HEK293 (cell line): Measurements from ENCODE around the gene BBC3.

Experiments used
- CTCF ChIA-PET: fragments of 350-600 bp; formaldehyde crosslinking; extraction: SDS; loops from one replicate; lab custom pipeline; 2021; ENCODE audit warnings: antibody characterized with exemption; lab: Yijun Ruan, JAX
- POLR2A ChIA-PET: fragments of 300-600 bp; formaldehyde crosslinking; extraction: SDS; loops from one replicate; lab custom pipeline; 2020; ENCODE audit warnings: antibody characterized with exemption, inconsistent platforms; lab: Yijun Ruan, JAX
- H3K27ac ChIP-seq: fragments of 200-500 bp; sonication (Bioruptor generic); 2 replicates; pipeline ENCODE4 v1.5.1; 2014; ENCODE audit warnings: low read depth, low read length, control low read depth, inconsistent platforms; ENCODE audit errors: extremely low read depth
- H3K36me3 ChIP-seq, 2 experiments: fragments of 200-500 bp in 1 of 2; sonication (Bioruptor generic) in 1 of 2; 1 replicate in 1 of 2; 2 replicates in 1 of 2; pipeline ENCODE4 v1.5.1; 2014 to 2017; ENCODE audit warnings: inconsistent platforms in 2 of 2, low read length in 2 of 2; ENCODE audit not compliant: control insufficient read depth in 2 of 2, insufficient read depth in 1 of 2
- H3K4me1 ChIP-seq: fragments of 200-500 bp; sonication (Bioruptor generic); 2 replicates; pipeline ENCODE4 v1.5.1; 2014; ENCODE audit warnings: mild to moderate bottlenecking, low read length, inconsistent platforms; ENCODE audit not compliant: control insufficient read depth, insufficient read depth
- H3K4me3 ChIP-seq: 2 replicates; pipeline ENCODE4 v1.5.1; 2011; ENCODE audit warnings: low read depth, mild to moderate bottlenecking, control low read depth, low read length, moderate library complexity
- H3K9me3 ChIP-seq: fragments of 200-500 bp; sonication (Bioruptor generic); 2 replicates; pipeline ENCODE4 v1.5.1; 2014; ENCODE audit warnings: low read depth, low read length, inconsistent platforms; ENCODE audit not compliant: control insufficient read depth, insufficient read depth
- KLF1 ChIP-seq: fragments of 450-650 bp; formaldehyde crosslinking; IDR thresholded peaks from 2 replicates; pipeline ENCODE4 v1.5.1; 2016; ENCODE audit warnings: missing biosample characterization, missing genetic modification characterization
- OVOL3 ChIP-seq: fragments of 450-650 bp; formaldehyde crosslinking; IDR thresholded peaks from 2 replicates; pipeline ENCODE4 v1.5.1; 2016; ENCODE audit warnings: missing biosample characterization, missing genetic modification characterization
- SCRT2 ChIP-seq: fragments of 450-650 bp; formaldehyde crosslinking; IDR thresholded peaks from 2 replicates; pipeline ENCODE4 v1.5.1; 2016; ENCODE audit warnings: missing biosample characterization, missing genetic modification characterization
- TCF7L2 ChIP-seq: IDR thresholded peaks from 2 replicates; pipeline ENCODE4 v1.6.1; 2011; ENCODE audit warnings: low read depth, mild to moderate bottlenecking, inconsistent platforms, low read length, moderate library complexity, borderline replicate concordance
- ZBTB7A ChIP-seq: fragments of 450-650 bp; formaldehyde crosslinking; IDR thresholded peaks from 2 replicates; pipeline ENCODE4 v1.5.1; 2016; ENCODE audit warnings: low read depth, missing biosample characterization, missing genetic modification characterization
- ZIC2 ChIP-seq: fragments of 450-650 bp; formaldehyde crosslinking; IDR thresholded peaks from 2 replicates; pipeline ENCODE4 v1.5.1; 2016; ENCODE audit warnings: missing biosample characterization, missing genetic modification characterization
- ZNF24 ChIP-seq: fragments of 450-650 bp; formaldehyde crosslinking; IDR thresholded peaks from 2 replicates; pipeline ENCODE4 v1.5.1; 2016; ENCODE audit warnings: missing biosample characterization, missing genetic modification characterization
- ZNF292 ChIP-seq: fragments of 450-650 bp; formaldehyde crosslinking; IDR thresholded peaks from 2 replicates; pipeline ENCODE4 v1.5.1; 2016; ENCODE audit warnings: low read depth, missing biosample characterization, missing genetic modification characterization, borderline replicate concordance
- ZNF335 ChIP-seq: fragments of 450-650 bp; formaldehyde crosslinking; conservative IDR thresholded peaks from 2 replicates; pipeline ENCODE4 v1.5.1; 2016; ENCODE audit warnings: missing biosample characterization, missing genetic modification characterization
- ZNF423 ChIP-seq: fragments of 450-650 bp; formaldehyde crosslinking; IDR thresholded peaks from 2 replicates; pipeline ENCODE4 v1.5.1; 2016; ENCODE audit warnings: missing biosample characterization, missing genetic modification characterization
- ZNF510 ChIP-seq: fragments of 450-650 bp; formaldehyde crosslinking; IDR thresholded peaks from 2 replicates; pipeline ENCODE4 v1.5.1; 2018; ENCODE audit warnings: mild to moderate bottlenecking, missing genetic modification characterization, missing biosample characterization; ENCODE audit not compliant: insufficient replicate concordance
- ZNF623 ChIP-seq: fragments of 450-650 bp; formaldehyde crosslinking; IDR thresholded peaks from 2 replicates; pipeline ENCODE4 v1.5.1; 2016; ENCODE audit warnings: missing biosample characterization, missing genetic modification characterization
- ZNF624 ChIP-seq: fragments of 450-650 bp; formaldehyde crosslinking; IDR thresholded peaks from 2 replicates; pipeline ENCODE4 v1.5.1; 2017; ENCODE audit warnings: missing biosample characterization, missing genetic modification characterization
- ZNF629 ChIP-seq: fragments of 450-650 bp; formaldehyde crosslinking; IDR thresholded peaks from 2 replicates; pipeline ENCODE4 v1.5.1; 2017; ENCODE audit warnings: missing biosample characterization, missing genetic modification characterization
- ZNF707 ChIP-seq: fragments of 450-650 bp; formaldehyde crosslinking; IDR thresholded peaks from 2 replicates; pipeline ENCODE4 v1.5.1; 2016; ENCODE audit warnings: missing biosample characterization, missing genetic modification characterization
- ZSCAN23 ChIP-seq: fragments of 450-650 bp; formaldehyde crosslinking; IDR thresholded peaks from 2 replicates; pipeline ENCODE4 v1.5.1; 2016; ENCODE audit warnings: missing biosample characterization, missing genetic modification characterization
- ZSCAN30 ChIP-seq: fragments of 450-650 bp; IDR thresholded peaks from 2 replicates; pipeline ENCODE4 v1.5.1; 2018; ENCODE audit warnings: missing biosample characterization, mild to moderate bottlenecking, missing genetic modification characterization, moderate library complexity
- TF ChIP-seq, protein P1 (sequence below): fragments of 450-650 bp; formaldehyde crosslinking; IDR thresholded peaks from 2 replicates; pipeline ENCODE4; 2016; ENCODE audit warnings: missing biosample characterization, missing genetic modification characterization
- TF ChIP-seq, protein P2 (sequence below): fragments of 450-650 bp; formaldehyde crosslinking; IDR thresholded peaks from 2 replicates; pipeline ENCODE4 v1.5.0; 2017; ENCODE audit warnings: missing biosample characterization, missing genetic modification characterization, borderline replicate concordance
- TF ChIP-seq, protein P3 (sequence below): fragments of 450-650 bp; formaldehyde crosslinking; IDR thresholded peaks from 2 replicates; pipeline ENCODE4 v1.5.1; 2016; ENCODE audit warnings: missing biosample characterization, missing genetic modification characterization, borderline replicate concordance
- TF ChIP-seq, protein P4 (sequence below): fragments of 450-650 bp; formaldehyde crosslinking; IDR thresholded peaks from 2 replicates; pipeline ENCODE4 v1.5.1; 2016; ENCODE audit warnings: missing biosample characterization, missing genetic modification characterization

Gene BBC3

DNA sequence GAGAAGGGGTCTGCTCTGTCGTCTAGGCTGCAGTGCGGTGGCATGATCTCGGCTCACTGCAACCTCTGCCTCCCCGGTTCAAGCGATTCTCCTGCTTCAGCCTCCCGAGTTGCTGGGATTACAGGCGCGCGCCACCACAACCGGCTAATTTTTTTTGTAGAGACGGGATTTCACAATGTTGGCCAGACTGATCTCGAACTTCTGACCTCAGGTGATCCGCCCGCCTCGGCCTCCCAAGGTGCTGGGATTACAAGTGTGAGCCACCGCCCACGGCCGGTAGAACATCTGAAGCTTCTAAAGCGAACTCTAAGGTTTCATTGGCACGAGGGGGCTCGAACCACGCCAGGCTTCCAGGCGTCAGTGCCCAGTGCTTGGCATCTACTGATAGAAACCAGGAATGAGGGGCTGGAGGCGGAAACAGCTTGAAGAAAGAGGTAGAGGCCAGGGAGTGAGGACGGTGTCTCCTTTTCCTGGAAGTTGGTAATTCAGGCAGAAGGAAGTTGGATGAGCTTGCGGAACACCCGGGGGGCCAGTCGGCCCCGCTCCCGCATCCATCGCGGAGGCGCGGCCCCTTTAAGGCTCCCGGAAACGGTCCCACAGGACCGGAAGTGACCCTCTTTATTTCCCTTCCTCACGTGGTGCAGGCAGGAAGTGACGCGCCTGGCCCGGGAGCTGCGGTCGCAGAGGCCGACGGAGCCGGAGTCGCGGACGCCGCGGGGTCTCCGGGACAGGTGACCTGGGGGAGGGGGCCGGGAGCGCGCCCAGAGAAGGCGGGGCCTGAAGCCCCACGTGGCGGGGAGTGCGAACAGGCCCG is 25.1 kb upstream of the BBC3 start, which contains the start of gene CCDC9 (continued):
- TF ChIP-seq ZNF292 (tag by site-specific recombination): no peak

DNA sequence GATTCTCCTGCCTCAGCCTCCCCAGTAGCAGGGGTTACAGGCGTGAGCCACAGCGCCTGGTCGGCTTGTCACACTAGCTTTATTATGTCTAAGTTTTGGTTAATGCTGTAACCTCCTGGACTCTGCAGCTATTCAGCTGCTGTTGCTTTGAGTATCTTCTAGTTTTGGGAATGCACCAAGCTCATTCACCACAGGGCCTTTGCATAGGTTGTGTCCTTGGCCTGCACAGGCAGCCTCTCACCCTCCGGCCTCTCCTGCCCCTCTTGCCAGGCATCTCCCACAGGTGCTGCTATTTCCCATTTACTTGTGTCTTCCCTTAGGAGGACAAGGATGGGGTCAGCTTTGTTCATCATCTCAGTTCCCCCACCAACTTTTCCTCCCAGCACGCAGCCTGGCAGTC is 23.0 kb upstream of the BBC3 start:
- peak overlapping the region; percentile 64 for H3K27ac ChIP-seq
- peaks cover 0 to 7% of the 10 kb centered on the region in 2 experiments; a peak in 1 of 3 replicates for H3K36me3 ChIP-seq
- TF ChIP-seq ZNF623 (tag by site-specific recombination) (peak; percentile 99), ZNF423 (tag by site-specific recombination) (no peak), ZSCAN23 (tag by site-specific recombination) (no peak), ZBTB7A (tag by site-specific recombination) (no peak)
- ChIA-PET CTCF (interaction anchor here (0.6 to 2.6 kb wide), 3 partner anchors 9 to 43 kb away, joined by 3 to 25 read pairs (median 3); no protein-coding TSS in a partner anchor), POLR2A (interaction anchor here (0.5 to 1.9 kb wide), 8 partner anchors 10 to 217 kb away, joined by 3 to 17 read pairs (median 4); partner anchors contain the start of genes INAFM1 and ZC3H4)
- H3K4me3 ChIP-seq: no peak overlapping the region
- H3K4me1 ChIP-seq: peaks cover 22% of the 10 kb centered on the region
- no peaks in the 10 kb centered on the region for H3K9me3 ChIP-seq

DNA sequence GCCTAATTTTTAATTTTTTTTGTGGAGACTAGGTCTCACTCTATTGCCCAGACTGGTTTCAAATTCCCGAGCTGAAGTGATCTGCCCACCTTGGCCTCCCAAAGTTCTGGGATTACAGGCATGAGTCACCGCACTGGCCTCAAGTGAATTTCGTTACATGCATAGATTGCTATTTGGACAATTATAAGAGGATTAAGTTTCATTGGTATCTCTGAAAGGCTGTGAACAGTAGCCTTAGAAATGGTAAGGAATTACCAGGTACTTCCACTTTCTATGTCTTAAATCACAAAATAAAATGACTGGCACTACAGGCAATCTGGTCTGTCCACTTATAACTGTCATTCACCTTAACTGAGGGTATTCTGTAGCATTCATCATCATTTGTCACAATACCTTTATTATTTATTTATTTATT is 22.5 kb upstream of the BBC3 start:
- Histone ChIP-seq H3K9me3 (no peaks in the 10 kb centered on the region), H3K27ac (peak overlapping the region; percentile 64), H3K4me3 (no peak overlapping the region), H3K4me1 (peaks cover 22% of the 10 kb centered on the region), H3K36me3 (peaks cover 0 to 2% of the 10 kb centered on the region in 2 experiments; a peak in 1 of 3 replicates)
- CTCF ChIA-PET: interaction anchor here (0.6 to 2.6 kb wide), 6 partner anchors 9 to 398 kb away, joined by 3 to 25 read pairs (median 3); no protein-coding TSS in a partner anchor
- POLR2A ChIA-PET: interaction anchor here (0.5 to 1.9 kb wide), 9 partner anchors 9 to 217 kb away, joined by 3 to 17 read pairs (median 4); partner anchors contain the start of genes INAFM1 and ZC3H4
- TF ChIP-seq SCRT2 (tag by site-specific recombination): peak; percentile 43; the same call in 1 of the 2 replicates
- TF ChIP-seq ZIC2 (tag by site-specific recombination): no peak
- peak; percentile 33; the same call in 1 of the 2 replicates for TF ChIP-seq ZSCAN30 (tag by site-specific recombination)
- peak; percentile 89 for TF ChIP-seq ZNF629
- no peak; the same call in 1 of the 2 replicates for TF ChIP-seq OVOL3 (tag by site-specific recombination)
- TF ChIP-seq, protein P1, sequence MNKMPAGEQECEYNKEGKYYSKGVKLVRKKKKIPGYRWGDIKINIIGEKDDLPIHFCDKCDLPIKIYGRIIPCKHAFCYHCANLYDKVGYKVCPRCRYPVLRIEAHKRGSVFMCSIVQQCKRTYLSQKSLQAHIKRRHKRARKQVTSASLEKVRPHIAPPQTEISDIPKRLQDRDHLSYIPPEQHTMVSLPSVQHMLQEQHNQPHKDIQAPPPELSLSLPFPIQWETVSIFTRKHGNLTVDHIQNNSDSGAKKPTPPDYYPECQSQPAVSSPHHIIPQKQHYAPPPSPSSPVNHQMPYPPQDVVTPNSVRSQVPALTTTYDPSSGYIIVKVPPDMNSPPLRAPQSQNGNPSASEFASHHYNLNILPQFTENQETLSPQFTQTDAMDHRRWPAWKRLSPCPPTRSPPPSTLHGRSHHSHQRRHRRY (tag by site-specific recombination): no peak
- TF ChIP-seq ZNF335 (tag by site-specific recombination): 0 out of 2 replicates have a peak, but pooled peaks have one; percentile 30
- TF ChIP-seq TCF7L2: no peak
- TF ChIP-seq ZNF624 (tag by site-specific recombination): no peak
- TF ChIP-seq, protein P2, sequence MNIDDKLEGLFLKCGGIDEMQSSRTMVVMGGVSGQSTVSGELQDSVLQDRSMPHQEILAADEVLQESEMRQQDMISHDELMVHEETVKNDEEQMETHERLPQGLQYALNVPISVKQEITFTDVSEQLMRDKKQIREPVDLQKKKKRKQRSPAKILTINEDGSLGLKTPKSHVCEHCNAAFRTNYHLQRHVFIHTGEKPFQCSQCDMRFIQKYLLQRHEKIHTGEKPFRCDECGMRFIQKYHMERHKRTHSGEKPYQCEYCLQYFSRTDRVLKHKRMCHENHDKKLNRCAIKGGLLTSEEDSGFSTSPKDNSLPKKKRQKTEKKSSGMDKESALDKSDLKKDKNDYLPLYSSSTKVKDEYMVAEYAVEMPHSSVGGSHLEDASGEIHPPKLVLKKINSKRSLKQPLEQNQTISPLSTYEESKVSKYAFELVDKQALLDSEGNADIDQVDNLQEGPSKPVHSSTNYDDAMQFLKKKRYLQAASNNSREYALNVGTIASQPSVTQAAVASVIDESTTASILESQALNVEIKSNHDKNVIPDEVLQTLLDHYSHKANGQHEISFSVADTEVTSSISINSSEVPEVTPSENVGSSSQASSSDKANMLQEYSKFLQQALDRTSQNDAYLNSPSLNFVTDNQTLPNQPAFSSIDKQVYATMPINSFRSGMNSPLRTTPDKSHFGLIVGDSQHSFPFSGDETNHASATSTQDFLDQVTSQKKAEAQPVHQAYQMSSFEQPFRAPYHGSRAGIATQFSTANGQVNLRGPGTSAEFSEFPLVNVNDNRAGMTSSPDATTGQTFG (tag by site-specific recombination): no peak
- TF ChIP-seq, protein P3, sequence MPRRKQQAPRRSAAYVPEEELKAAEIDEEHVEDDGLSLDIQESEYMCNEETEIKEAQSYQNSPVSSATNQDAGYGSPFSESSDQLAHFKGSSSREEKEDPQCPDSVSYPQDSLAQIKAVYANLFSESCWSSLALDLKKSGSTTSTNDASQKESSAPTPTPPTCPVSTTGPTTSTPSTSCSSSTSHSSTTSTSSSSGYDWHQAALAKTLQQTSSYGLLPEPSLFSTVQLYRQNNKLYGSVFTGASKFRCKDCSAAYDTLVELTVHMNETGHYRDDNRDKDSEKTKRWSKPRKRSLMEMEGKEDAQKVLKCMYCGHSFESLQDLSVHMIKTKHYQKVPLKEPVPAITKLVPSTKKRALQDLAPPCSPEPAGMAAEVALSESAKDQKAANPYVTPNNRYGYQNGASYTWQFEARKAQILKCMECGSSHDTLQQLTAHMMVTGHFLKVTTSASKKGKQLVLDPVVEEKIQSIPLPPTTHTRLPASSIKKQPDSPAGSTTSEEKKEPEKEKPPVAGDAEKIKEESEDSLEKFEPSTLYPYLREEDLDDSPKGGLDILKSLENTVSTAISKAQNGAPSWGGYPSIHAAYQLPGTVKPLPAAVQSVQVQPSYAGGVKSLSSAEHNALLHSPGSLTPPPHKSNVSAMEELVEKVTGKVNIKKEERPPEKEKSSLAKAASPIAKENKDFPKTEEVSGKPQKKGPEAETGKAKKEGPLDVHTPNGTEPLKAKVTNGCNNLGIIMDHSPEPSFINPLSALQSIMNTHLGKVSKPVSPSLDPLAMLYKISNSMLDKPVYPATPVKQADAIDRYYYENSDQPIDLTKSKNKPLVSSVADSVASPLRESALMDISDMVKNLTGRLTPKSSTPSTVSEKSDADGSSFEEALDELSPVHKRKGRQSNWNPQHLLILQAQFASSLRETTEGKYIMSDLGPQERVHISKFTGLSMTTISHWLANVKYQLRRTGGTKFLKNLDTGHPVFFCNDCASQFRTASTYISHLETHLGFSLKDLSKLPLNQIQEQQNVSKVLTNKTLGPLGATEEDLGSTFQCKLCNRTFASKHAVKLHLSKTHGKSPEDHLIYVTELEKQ (tag by site-specific recombination): peak; percentile 70; the same call in 1 of the 2 replicates
- TF ChIP-seq, protein P4, sequence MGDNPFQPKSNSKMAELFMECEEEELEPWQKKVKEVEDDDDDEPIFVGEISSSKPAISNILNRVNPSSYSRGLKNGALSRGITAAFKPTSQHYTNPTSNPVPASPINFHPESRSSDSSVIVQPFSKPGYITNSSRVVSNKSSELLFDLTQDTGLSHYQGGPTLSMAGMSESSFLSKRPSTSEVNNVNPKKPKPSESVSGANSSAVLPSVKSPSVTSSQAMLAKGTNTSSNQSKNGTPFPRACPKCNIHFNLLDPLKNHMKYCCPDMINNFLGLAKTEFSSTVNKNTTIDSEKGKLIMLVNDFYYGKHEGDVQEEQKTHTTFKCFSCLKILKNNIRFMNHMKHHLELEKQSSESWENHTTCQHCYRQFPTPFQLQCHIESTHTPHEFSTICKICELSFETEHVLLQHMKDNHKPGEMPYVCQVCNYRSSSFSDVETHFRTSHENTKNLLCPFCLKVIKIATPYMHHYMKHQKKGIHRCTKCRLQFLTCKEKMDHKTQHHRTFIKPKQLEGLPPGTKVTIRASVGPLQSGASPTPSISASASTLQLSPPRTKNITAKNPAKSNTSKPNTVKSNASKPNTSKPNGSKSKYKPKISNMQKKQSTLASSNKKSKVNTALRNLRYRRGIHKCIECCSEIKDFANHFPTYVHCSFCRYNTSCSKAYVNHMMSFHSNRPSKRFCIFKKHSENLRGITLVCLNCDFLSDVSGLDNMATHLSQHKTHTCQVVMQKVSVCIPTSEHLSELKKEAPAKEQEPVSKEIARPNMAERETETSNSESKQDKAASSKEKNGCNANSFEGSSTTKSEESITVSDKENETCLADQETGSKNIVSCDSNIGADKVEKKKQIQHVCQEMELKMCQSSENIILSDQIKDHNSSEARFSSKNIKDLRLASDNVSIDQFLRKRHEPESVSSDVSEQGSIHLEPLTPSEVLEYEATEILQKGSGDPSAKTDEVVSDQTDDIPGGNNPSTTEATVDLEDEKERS: no peak
- TF ChIP-seq ZNF707 (tag by site-specific recombination): no peak
- TF ChIP-seq ZNF24 (tag by site-specific recombination): peak; percentile 89
- TF ChIP-seq KLF1: no peak
- no peak for TF ChIP-seq ZNF510 (tag by site-specific recombination)
